ENCODE data around the gene SLC38A3.

DNA sequence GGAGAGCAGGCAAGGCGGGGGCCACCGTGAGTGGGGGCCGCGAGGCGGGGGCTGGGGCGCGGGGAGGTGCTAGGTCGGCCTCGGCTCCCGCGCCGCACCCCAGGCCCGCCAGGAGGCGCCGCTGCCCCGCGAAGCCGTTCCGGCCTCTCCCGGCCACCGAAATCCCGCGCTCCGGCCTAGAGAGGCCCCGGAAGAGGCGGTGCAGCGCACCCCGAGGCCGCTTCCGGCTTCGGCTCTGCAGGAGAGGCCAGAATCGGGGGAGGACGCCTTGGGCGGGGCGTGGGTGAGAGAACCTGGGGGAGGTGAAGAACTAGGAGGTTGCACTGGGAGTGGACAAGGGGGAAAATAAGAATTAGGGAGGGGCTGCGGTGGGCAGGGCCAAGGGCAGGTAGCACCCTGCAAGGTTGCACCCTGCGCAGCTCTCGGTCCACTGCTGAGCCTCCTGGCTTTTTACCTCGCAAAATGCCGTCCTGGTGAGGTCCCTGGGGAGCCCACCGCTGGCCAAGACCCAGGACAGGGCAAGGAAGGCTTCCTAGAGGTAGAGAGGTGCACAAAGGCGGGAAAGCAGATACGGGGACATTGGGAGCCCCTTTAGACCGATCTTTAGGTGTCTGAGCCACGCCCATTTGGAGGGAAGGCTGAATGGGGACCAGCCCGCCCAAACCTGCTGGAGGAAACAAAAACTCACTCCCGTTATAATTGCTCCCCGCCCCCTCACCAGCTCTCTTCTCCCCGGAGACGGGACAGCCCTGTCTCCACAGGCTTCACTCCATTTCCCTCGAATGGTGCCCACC, 22.5 kb downstream of the SLC38A3 start:
- TF ChIP-seq CHD1 (IDR thresholded peaks at IDR 0.05; ENCODE audit: low read depth, low read length) = no peak
- peak in 2 of 3 experiments; percentile 67 to 97; a peak in 3 of 4 replicates for TF ChIP-seq CTCF (IDR thresholded peaks at IDR 0.05; ENCODE audit: control extremely low read depth in 1 of 3, insufficient read depth in 1 of 3, low read depth in 1 of 3, low read length in 3 of 3)
- peak in 1 of 2 experiments; percentile 53; a peak in 2 of 3 replicates for TF ChIP-seq POLR2A (IDR thresholded peaks at IDR 0.05; ENCODE audit: control extremely low read depth in 1 of 2, low read depth in 2 of 2, low read length in 2 of 2)
- peak; percentile 77 for TF ChIP-seq SP2 (IDR thresholded peaks at IDR 0.05; ENCODE audit: low read length)
- no peak for TF ChIP-seq YY1 (IDR thresholded peaks at IDR 0.05; ENCODE audit: low read depth, low read length)
- TF ChIP-seq EP300 (IDR thresholded peaks at IDR 0.05; ENCODE audit: borderline replicate concordance in 1 of 2, low read depth in 2 of 2, low read length in 2 of 2) = no peak; a peak in 1 of 3 replicates
- TF ChIP-seq, protein P1, sequence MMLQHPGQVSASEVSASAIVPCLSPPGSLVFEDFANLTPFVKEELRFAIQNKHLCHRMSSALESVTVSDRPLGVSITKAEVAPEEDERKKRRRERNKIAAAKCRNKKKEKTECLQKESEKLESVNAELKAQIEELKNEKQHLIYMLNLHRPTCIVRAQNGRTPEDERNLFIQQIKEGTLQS (IDR thresholded peaks at IDR 0.05; ENCODE audit: insufficient read depth, low read depth, low read length) = no peak
- TF ChIP-seq CHD2 (IDR thresholded peaks at IDR 0.05; ENCODE audit: low read length) = no peak
- TF ChIP-seq TEAD4 (IDR thresholded peaks at IDR 0.05; ENCODE audit: low read depth, low read length) = no peak
- no peak for TF ChIP-seq HDAC2 (IDR thresholded peaks at IDR 0.05; ENCODE audit: borderline replicate concordance in 1 of 2, low read depth in 2 of 2, low read length in 2 of 2)
- peak; percentile 69; the same call in 1 of the 2 replicates for TF ChIP-seq EGR1 (IDR thresholded peaks at IDR 0.05; ENCODE audit: borderline replicate concordance, low read depth, low read length)
- TF ChIP-seq EZH2 (IDR thresholded peaks at IDR 0.05; ENCODE audit: low read depth, low read length, severe bottlenecking) = no peak

Data from H1 (cell line).